Activated CD4-positive, alpha-beta T cell treated with anti-CD3 and anti-CD28 coated beads, Interleukin-2, amount 50 U/mL, for 24 hours (primary cell): ENCODE results near the gene FUZ.

ENCODE experiments used
- DNase-seq, 2 donors: peaks; one replicate each; pipeline ENCODE4 v3.0.0-alpha.2; 2020; ENCODE audit warnings: low read depth in 1 of 2, low spot score in 1 of 2

FUZ gene

GRCh38 chr19:49786376-49786820 lies 26.7 kb downstream of the FUZ start:
- DNase-seq: no peak

DNA sequence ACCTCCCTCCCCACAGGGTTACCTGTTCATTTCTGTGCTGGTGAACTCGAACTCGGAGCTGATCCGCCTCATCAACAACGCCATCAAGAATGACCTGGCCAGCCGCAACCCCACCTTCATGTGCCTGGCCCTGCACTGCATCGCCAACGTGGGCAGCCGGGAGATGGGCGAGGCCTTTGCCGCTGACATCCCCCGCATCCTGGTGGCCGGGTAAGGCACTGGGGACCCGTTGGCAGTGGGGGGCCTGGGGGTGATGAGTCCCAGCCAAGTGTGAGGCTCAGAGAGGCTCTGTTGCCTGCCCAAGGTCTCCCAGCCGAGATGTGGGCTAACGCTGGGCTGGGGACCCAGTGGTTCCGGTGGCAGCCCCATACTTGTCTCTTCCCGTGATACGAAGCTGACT lies 30.6 kb downstream of the FUZ start:
- no peak for DNase-seq

- DNase-seq: no peak
Measured at GRCh38 chr19:49781394-49781793, 31.7 kb downstream of the FUZ start.

GRCh38 chr19:49780861-49781260 lies 32.2 kb downstream of the FUZ start:
- DNase-seq: no peak

GRCh38 chr19:49779731-49780555 lies 33.1 kb downstream of the FUZ start:
- DNase-seq: no peak

GRCh38 chr19:49776371-49776764 lies 36.7 kb downstream of the FUZ start:
- DNase-seq: no peak

DNA sequence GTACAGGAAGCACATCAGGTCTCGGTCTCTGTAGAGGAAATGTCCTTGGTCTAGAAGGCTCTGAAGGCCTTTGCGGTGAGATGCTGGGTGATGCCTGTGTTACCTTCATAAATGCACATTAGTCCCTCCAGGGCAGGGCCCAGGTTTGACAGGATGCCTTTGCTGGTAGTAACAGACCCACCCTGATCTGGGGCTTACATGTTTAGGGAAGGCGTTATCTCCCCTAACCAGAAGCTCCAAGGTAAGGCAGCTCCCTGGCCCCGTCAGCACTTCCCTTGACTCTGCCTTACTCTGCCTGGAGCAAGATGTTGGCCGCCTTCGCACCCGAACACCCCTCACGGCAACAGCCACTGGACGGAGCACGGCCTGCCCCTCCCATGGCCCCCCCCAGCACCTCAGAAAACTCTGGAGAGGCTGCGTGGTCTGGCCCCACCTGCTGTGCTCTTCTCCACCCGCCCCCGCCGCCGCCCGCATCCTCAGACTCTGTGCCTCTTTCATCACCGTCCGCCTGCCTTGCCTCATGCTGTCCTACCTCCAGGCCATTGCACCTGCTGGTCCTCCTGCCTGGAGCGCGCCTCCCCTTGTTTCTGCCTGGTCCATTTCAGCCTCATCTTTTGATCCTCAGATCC lies 37.2 kb downstream of the FUZ start:
- DNase-seq: no peak

GRCh38 chr19:49774969-49775368 lies 38.1 kb downstream of the FUZ start:
- no peak for DNase-seq

GRCh38 chr19:49773663-49774350 lies 39.3 kb downstream of the FUZ start:
- no peak for DNase-seq

GRCh38 chr19:49772850-49773432 lies 40.2 kb downstream of the FUZ start:
- no peak for DNase-seq

- no peak for DNase-seq
Measured at GRCh38 chr19:49771674-49772139, 41.4 kb downstream of the FUZ start.

GRCh38 chr19:49770529-49770928 lies 42.6 kb downstream of the FUZ start:
- DNase-seq: no peak

DNA sequence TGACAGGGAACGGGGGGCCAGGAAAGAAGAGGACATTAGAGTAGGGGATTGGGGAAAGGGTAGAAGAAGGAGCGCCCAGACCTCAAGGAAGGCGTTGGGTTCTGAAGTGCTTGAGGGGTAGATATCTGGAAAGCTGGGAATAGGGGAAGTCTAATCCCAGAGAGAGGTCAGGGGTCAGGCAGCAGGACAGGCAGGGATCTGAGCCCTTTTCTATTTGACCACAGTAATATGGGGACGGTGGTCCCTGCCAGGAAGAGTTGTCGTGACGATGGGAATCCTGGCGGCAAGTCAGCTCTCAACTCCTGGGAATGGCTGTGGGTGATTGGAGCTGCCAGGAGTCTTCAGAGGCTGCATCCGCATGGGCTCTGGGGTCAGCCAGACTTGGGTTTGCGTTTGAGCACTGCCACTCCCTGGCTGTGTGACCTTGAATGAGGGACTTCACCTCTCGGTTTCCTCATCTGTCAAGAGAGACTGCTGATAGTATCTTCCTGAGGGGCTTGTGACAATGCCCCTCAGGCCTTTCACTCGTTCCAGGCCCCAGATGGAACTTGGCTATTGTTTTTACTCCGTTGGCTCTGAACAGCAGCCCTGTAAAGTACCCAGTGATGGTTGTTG lies 45.0 kb downstream of the FUZ start:
- DNase-seq: no peak

- no peak for DNase-seq
Measured at GRCh38 chr19:49767381-49767780, 45.7 kb downstream of the FUZ start.

DNA sequence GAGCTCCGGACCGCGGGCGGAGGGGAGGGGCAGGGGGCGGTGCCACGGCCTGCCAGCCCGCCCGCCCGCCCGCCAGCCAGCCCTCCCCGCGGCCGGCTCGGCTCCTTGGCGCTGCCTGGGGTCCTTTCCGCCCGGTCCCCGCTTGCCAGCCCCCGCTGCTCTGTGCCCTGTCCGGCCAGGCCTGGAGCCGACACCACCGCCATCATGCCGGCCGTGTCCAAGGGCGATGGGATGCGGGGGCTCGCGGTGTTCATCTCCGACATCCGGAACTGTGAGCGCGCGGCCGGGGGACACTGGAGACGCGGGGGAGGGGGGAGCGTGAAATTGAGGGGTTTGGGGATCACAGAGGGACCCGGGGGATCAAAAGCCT lies 46.2 kb downstream of the FUZ start, which contains the start of gene AP2A1:
AP2A1 (plus strand) TSS at position 72 of the 370 bp plus-strand sequence; CDS start at position 205, 133 bp downstream.
- no peak for DNase-seq

GRCh38 chr19:49766007-49766929 lies 46.8 kb downstream of the FUZ start:
- peak; percentile 97 to 98 for DNase-seq

GRCh38 chr19:49764341-49764740 lies 48.8 kb downstream of the FUZ start:
- DNase-seq: no peak

DNA sequence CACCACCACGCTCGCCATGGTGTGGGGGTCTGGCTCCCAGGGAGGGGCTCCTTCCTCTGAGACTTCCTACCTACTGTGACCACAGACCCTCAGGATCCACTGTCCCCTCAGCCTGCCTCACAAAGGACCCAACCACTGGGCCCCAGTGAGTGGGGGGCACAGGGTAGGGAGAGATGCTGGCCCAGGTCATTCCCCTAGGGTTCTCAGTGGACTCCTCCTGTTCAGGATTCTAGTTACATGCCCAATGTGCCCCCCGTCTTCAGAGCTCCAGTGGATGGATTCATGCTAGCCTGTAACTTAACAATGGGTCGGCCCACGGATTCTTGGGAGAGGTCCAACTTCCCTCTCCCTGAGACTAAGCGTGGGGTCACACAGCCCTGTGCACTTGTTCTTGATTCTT lies 49.9 kb downstream of the FUZ start, which contains the start of gene TSKS:
TSKS (minus strand) TSS at position 77 of the 400 bp plus-strand sequence; CDS start at position 18, 59 bp downstream.
- no peak for DNase-seq

DNA sequence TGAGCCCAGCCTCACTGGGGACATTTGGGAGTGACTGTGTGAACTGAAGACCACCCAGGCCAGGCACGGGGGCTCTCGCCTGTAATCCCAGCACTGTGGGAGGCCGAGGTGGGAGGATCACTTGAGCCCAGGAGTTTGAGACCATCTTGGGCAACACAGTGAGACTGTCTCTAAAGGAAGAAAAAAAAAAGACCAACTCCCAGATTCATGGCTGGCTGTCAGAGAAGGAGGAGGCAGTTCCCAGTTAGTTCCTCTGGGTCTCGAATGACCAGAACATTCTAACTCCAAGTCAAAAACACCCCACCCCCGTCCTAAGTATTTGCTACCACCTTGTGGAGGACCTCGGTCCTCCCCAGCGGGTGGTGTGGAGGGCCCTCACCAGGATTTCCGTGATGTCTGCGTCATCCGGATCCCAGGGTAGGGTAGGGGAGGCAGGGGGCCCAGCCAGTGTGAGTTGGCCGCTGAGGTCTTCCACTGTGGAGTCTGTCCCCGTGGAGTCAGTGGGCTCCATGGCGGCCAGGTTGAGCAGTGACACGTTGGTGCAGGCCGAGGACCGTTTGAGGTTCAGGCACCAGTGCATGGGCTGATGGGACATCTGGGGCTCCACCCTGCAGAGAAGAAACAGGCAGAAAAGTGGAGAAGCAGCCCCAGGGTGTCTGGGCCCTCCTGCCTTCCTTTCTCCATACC lies 51.3 kb downstream of the FUZ start:
- DNase-seq: no peak
